ENCODE measurements around the gene CYP2C19.
"Not testable (repeated sequence)": the region's sequence is repeated elsewhere in the genome, so short reads cannot be mapped to it uniquely, and the experiment has no call there.

CYP2C19 gene

GRCh38 chr10:94879214-94879613 is 116.7 kb downstream of the CYP2C19 start:
- DNase-seq, result no peak
- H3K4me2 ChIP-seq (ENCODE audit: insufficient read depth, low read length), result no peak overlapping the region

GRCh38 chr10:94889123-94889522 is 126.6 kb downstream of the CYP2C19 start:
- Histone ChIP-seq H3K27ac (ENCODE audit: low read length) (no peak overlapping the region), H2AFZ (ENCODE audit: low read depth, low read length) (no peak overlapping the region), H3K4me1 (ENCODE audit: insufficient read depth, low read length) (no peaks in the 10 kb centered on the region), H3K36me3 (ENCODE audit: insufficient read depth, low read length) (no peaks in the 10 kb centered on the region), H3K4me2 (ENCODE audit: insufficient read depth, low read length) (no peak overlapping the region), H3K79me2 (ENCODE audit: insufficient read depth, low read length) (no peaks in the 10 kb centered on the region), H3K9me3 (ENCODE audit: insufficient read depth, low read length, severe bottlenecking) (no peaks in the 10 kb centered on the region), H4K20me1 (ENCODE audit: insufficient read depth, low read length) (no peaks in the 10 kb centered on the region), H3K9ac (ENCODE audit: low read depth, low read length) (no peak overlapping the region), H3K27me3 (ENCODE audit: insufficient read depth, low read length, poor library complexity) (no peaks in the 10 kb centered on the region), H3K4me3 (ENCODE audit: low read depth in 1 of 2, low read length in 2 of 2) (no peak overlapping the region)
- ATAC-seq (ENCODE audit: insufficient read depth, low read depth) (no peak), DNase-seq (no peak)
- TF ChIP-seq CTCF (IDR thresholded peaks at IDR 0.05; ENCODE audit: borderline replicate concordance, extremely low read depth, low read length, poor library complexity, severe bottlenecking) (no peak), EZH2 (IDR thresholded peaks at IDR 0.05; ENCODE audit: borderline replicate concordance, low read depth, low read length, severe bottlenecking) (no peak)

More at GRCh38 chr10:94879214-94879613, 116.7 kb downstream of the CYP2C19 start:
- H3K9me3 ChIP-seq (ENCODE audit: insufficient read depth, low read length, severe bottlenecking), result no peaks in the 10 kb centered on the region
- no peaks in the 10 kb centered on the region for H4K20me1 ChIP-seq (ENCODE audit: insufficient read depth, low read length)
- TF ChIP-seq CTCF (IDR thresholded peaks at IDR 0.05; ENCODE audit: borderline replicate concordance, extremely low read depth, low read length, poor library complexity, severe bottlenecking) (no peak), EZH2 (IDR thresholded peaks at IDR 0.05; ENCODE audit: borderline replicate concordance, low read depth, low read length, severe bottlenecking) (no peak)
- no peak overlapping the region for H3K27ac ChIP-seq (ENCODE audit: low read length)
- H3K4me1 ChIP-seq (ENCODE audit: insufficient read depth, low read length), result no peaks in the 10 kb centered on the region
- no peaks in the 10 kb centered on the region for H3K27me3 ChIP-seq (ENCODE audit: insufficient read depth, low read length, poor library complexity)
- H3K4me3 ChIP-seq (ENCODE audit: low read depth in 1 of 2, low read length in 2 of 2), result no peak overlapping the region
- ATAC-seq (ENCODE audit: insufficient read depth, low read depth), result no peak
- no peaks in the 10 kb centered on the region for H3K36me3 ChIP-seq (ENCODE audit: insufficient read depth, low read length)
- H3K9ac ChIP-seq (ENCODE audit: low read depth, low read length), result no peak overlapping the region
- H2AFZ ChIP-seq (ENCODE audit: low read depth, low read length), result no peak overlapping the region
- H3K79me2 ChIP-seq (ENCODE audit: insufficient read depth, low read length), result no peaks in the 10 kb centered on the region

- H2AFZ ChIP-seq (ENCODE audit: low read depth, low read length), result no peak overlapping the region
- no peaks in the 10 kb centered on the region for H3K27me3 ChIP-seq (ENCODE audit: insufficient read depth, low read length, poor library complexity)
- H3K27ac ChIP-seq (ENCODE audit: low read length), result no peak overlapping the region
- no peak overlapping the region for H3K4me3 ChIP-seq (ENCODE audit: low read depth in 1 of 2, low read length in 2 of 2)
- DNase-seq, result no peak
- no peak overlapping the region for H3K9ac ChIP-seq (ENCODE audit: low read depth, low read length)
- no peaks in the 10 kb centered on the region for H3K79me2 ChIP-seq (ENCODE audit: insufficient read depth, low read length)
- H3K4me1 ChIP-seq (ENCODE audit: insufficient read depth, low read length), result no peaks in the 10 kb centered on the region
- no peaks in the 10 kb centered on the region for H3K36me3 ChIP-seq (ENCODE audit: insufficient read depth, low read length)
- no peak overlapping the region for H3K4me2 ChIP-seq (ENCODE audit: insufficient read depth, low read length)
- ATAC-seq (ENCODE audit: insufficient read depth, low read depth), result no peak
- H3K9me3 ChIP-seq (ENCODE audit: insufficient read depth, low read length, severe bottlenecking), result no peaks in the 10 kb centered on the region
- no peaks in the 10 kb centered on the region for H4K20me1 ChIP-seq (ENCODE audit: insufficient read depth, low read length)
- TF ChIP-seq EZH2 (IDR thresholded peaks at IDR 0.05; ENCODE audit: borderline replicate concordance, low read depth, low read length, severe bottlenecking), result no peak
Observed at GRCh38 chr10:94890264-94891022, 128.0 kb downstream of the CYP2C19 start.

DNA sequence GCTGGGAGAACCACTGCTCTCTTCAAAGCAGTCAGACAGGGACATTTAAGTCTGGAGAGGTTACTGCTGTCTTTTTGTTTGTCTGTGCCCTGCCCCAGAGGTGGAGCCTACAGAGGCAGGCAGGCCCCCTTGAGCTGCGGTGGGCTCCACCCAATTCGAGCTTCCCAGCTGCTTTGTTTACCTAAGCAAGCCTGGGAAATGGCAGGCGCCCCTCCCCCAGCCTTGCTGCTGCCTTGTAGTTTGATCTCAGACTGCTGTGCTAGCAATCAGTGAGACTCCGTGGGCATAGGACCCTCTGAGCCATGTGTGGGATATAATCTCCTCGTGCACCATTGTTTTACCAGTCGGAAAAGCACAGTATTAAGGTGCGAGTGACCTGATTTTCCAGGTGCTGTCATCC is 135.9 kb downstream of the CYP2C19 start:
- not testable (repeated sequence) for H3K4me1 ChIP-seq (ENCODE audit: insufficient read depth, low read length); H3K9ac ChIP-seq (ENCODE audit: low read depth, low read length); DNase-seq; H3K4me3 ChIP-seq (ENCODE audit: low read depth in 1 of 2, low read length in 2 of 2); H3K36me3 ChIP-seq (ENCODE audit: insufficient read depth, low read length); H4K20me1 ChIP-seq (ENCODE audit: insufficient read depth, low read length); H2AFZ ChIP-seq (ENCODE audit: low read depth, low read length); H3K27ac ChIP-seq (ENCODE audit: low read length); ATAC-seq (ENCODE audit: insufficient read depth, low read depth); H3K79me2 ChIP-seq (ENCODE audit: insufficient read depth, low read length); H3K4me2 ChIP-seq (ENCODE audit: insufficient read depth, low read length); H3K27me3 ChIP-seq (ENCODE audit: insufficient read depth, low read length, poor library complexity); H3K9me3 ChIP-seq (ENCODE audit: insufficient read depth, low read length, severe bottlenecking)

Measured in DND-41 (cell line).